H9 (cell line): ENCODE data around the gene TMEM156. TPM values are rescaled to one million over a fixed set of nuclear protein-coding genes. Genes with fewer than 3 reads are reported as not detected.

Source experiments
- DNase-seq: peaks from one replicate; pipeline ENCODE4 v3.0.0-alpha.2; 2017
- H2AFZ ChIP-seq: one replicate; pipeline ENCODE4 v1.6.1; 2013; ENCODE audit warnings: mild to moderate bottlenecking, low read length, control low read depth, moderate library complexity
- H2AK5ac ChIP-seq: 2 replicates; pipeline ENCODE4 v1.6.1; 2013; ENCODE audit warnings: low read length, control low read depth, mixed read lengths; ENCODE audit not compliant: insufficient read length
- H2BK120ac ChIP-seq: one replicate; pipeline ENCODE4 v1.6.1; 2013; ENCODE audit warnings: low read depth, mild to moderate bottlenecking, low read length, control low read depth, inconsistent platforms; ENCODE audit not compliant: poor library complexity, severe bottlenecking
- H2BK12ac ChIP-seq: 2 replicates; pipeline ENCODE4 v1.6.1; 2013; ENCODE audit warnings: low read length, control low read depth, mixed read lengths, low read depth; ENCODE audit not compliant: insufficient read length
- H2BK15ac ChIP-seq: 2 replicates; pipeline ENCODE4 v1.6.1; 2013; ENCODE audit warnings: low read depth, low read length, control low read depth
- H2BK20ac ChIP-seq: one replicate; pipeline ENCODE4 v1.6.1; 2013; ENCODE audit warnings: low read depth, mild to moderate bottlenecking, low read length, control low read depth, inconsistent platforms; ENCODE audit not compliant: poor library complexity, severe bottlenecking
- H2BK5ac ChIP-seq: 2 replicates; pipeline ENCODE4 v1.6.1; 2013; ENCODE audit warnings: low read length, control low read depth, mixed read lengths; ENCODE audit not compliant: insufficient read length
- H3K14ac ChIP-seq: 2 replicates; pipeline ENCODE4 v1.6.1; 2013; ENCODE audit warnings: low read length, control low read depth; ENCODE audit not compliant: insufficient read depth
- H3K18ac ChIP-seq: 2 replicates; pipeline ENCODE4 v1.6.1; 2013; ENCODE audit warnings: low read depth, mild to moderate bottlenecking, mixed read lengths, low read length, control low read depth; ENCODE audit not compliant: insufficient read length
- H3K23ac ChIP-seq: 2 replicates; pipeline ENCODE4 v1.6.1; 2013; ENCODE audit warnings: low read length, control low read depth, mixed read lengths, low read depth; ENCODE audit not compliant: insufficient read length
- H3K23me2 ChIP-seq: 2 replicates; pipeline ENCODE4 v1.6.1; 2013; ENCODE audit warnings: low read depth, mild to moderate bottlenecking, mixed read lengths, low read length, control low read depth; ENCODE audit not compliant: insufficient read length, poor library complexity, severe bottlenecking
- H3K27ac ChIP-seq: 2 replicates; pipeline ENCODE4 v1.5.1; 2013; ENCODE audit warnings: low read length, control low read depth, mixed read lengths, low read depth; ENCODE audit not compliant: insufficient read length
- H3K27me3 ChIP-seq: 2 replicates; pipeline ENCODE4 v1.6.1; 2013; ENCODE audit warnings: low read length, control low read depth, inconsistent platforms; ENCODE audit not compliant: insufficient read depth
- H3K4ac ChIP-seq: 2 replicates; pipeline ENCODE4 v1.6.1; 2013; ENCODE audit warnings: low read depth, mild to moderate bottlenecking, control low read depth, inconsistent platforms, low read length, moderate library complexity
- H3K4me1 ChIP-seq: 2 replicates; pipeline ENCODE4 v1.6.1; 2013; ENCODE audit warnings: low read length, control low read depth, inconsistent platforms; ENCODE audit not compliant: insufficient read depth
- H3K4me2 ChIP-seq: 2 replicates; pipeline ENCODE4 v1.6.1; 2013; ENCODE audit warnings: low read length, control low read depth, mixed read lengths; ENCODE audit not compliant: insufficient read length, insufficient read depth
- H3K56ac ChIP-seq: 2 replicates; pipeline ENCODE4 v1.6.1; 2013; ENCODE audit warnings: low read depth, mild to moderate bottlenecking, mixed read lengths, low read length, control low read depth; ENCODE audit not compliant: insufficient read length
- H3K79me1 ChIP-seq: 2 replicates; pipeline ENCODE4 v1.6.1; 2013; ENCODE audit warnings: low read depth, mild to moderate bottlenecking, moderate library complexity, low read length, control low read depth, inconsistent platforms; ENCODE audit not compliant: insufficient read depth, poor library complexity, severe bottlenecking
- H3K79me2 ChIP-seq: 2 replicates; pipeline ENCODE4 v1.6.1; 2013; ENCODE audit warnings: low read length, control low read depth, inconsistent platforms; ENCODE audit not compliant: insufficient read depth
- H3K9ac ChIP-seq: 2 replicates; pipeline ENCODE4 v1.6.1; 2013; ENCODE audit warnings: low read length, control low read depth, mixed read lengths; ENCODE audit not compliant: insufficient read length; ENCODE audit errors: extremely low read depth
- H3K9me3 ChIP-seq: one replicate; pipeline ENCODE4 v1.6.1; 2013; ENCODE audit warnings: low read depth, low read length, inconsistent platforms; ENCODE audit not compliant: control insufficient read depth
- H3T11ph ChIP-seq: one replicate; pipeline ENCODE4 v1.6.1; 2013; ENCODE audit warnings: mild to moderate bottlenecking, low read length, control low read depth, inconsistent platforms
- H4K20me1 ChIP-seq: one replicate; pipeline ENCODE4 v1.6.1; 2013; ENCODE audit not compliant: control insufficient read depth, insufficient read length, insufficient read depth
- H4K5ac ChIP-seq: 2 replicates; pipeline ENCODE4 v1.6.1; 2013; ENCODE audit warnings: low read depth, mild to moderate bottlenecking, mixed read lengths, low read length, control low read depth; ENCODE audit not compliant: insufficient read length
- H4K8ac ChIP-seq: replicated peaks from 2 replicates; pipeline ENCODE4 v1.6.1; 2013; ENCODE audit warnings: low read length, control low read depth, mixed read lengths, low read depth; ENCODE audit not compliant: insufficient read length
- H4K91ac ChIP-seq: 2 replicates; pipeline ENCODE4 v1.6.1; 2013; ENCODE audit warnings: low read depth, mild to moderate bottlenecking, moderate library complexity, mixed read lengths, low read length, control low read depth; ENCODE audit not compliant: insufficient read length
- H3K27ac Mint-ChIP-seq, 3 experiments: 2 replicates in 2 of 3; 3 replicates in 1 of 3; pipeline ENCODE4 v1.8.0; 2020 to 2021; ENCODE audit warnings: mixed read lengths in 3 of 3, mild to moderate bottlenecking in 1 of 3, moderate library complexity in 1 of 3
- H3K27me3 Mint-ChIP-seq: 2 replicates; pipeline ENCODE4 v1.8.0; 2021; ENCODE audit warnings: low read depth, mild to moderate bottlenecking, moderate library complexity, mixed read lengths
- H3K36me3 Mint-ChIP-seq, 3 experiments: 2 replicates in 2 of 3; 3 replicates in 1 of 3; pipeline ENCODE4 v1.8.0; 2020 to 2021; ENCODE audit warnings: low read depth in 3 of 3, mixed read lengths in 3 of 3; ENCODE audit not compliant: insufficient read depth in 1 of 3
- H3K4me1 Mint-ChIP-seq, 2 experiments: 2 replicates each; pipeline ENCODE4 v1.8.0; 2020; ENCODE audit warnings: mixed read lengths in 2 of 2
- H3K4me3 Mint-ChIP-seq, 2 experiments: 2 replicates in 1 of 2; 3 replicates in 1 of 2; pipeline ENCODE4 v1.8.0; 2020 to 2021; ENCODE audit warnings: mild to moderate bottlenecking in 2 of 2, mixed read lengths in 2 of 2, moderate library complexity in 1 of 2
- H3K9me3 Mint-ChIP-seq, 2 experiments: 2 replicates in 1 of 2; 3 replicates in 1 of 2; pipeline ENCODE4 v1.8.0; 2020; ENCODE audit warnings: mild to moderate bottlenecking in 2 of 2, mixed read lengths in 2 of 2, moderate library complexity in 1 of 2
- WGBS: extraction: QIAGEN DNeasy Blood & Tissue Kit; methylation state at CpG from one replicate; pipeline ENCODE4 v1.1.7; 2013; ENCODE audit warnings: missing lambda C conversion rate, low lambda C conversion rate, mixed read lengths; ENCODE audit not compliant: insufficient read length; ENCODE audit errors: extremely low coverage; 5-methylcytosine and 5-hydroxymethylcytosine counted together
- total RNA-seq: library from RNA; stranded (reverse); gene quantifications from 2 replicates; pipeline ENCODE4 v1.2.1, GENCODE V29; 2021
- TF ChIP-seq, protein P1 (sequence below): fragments of 200-600 bp; sonication (generic); conservative IDR thresholded peaks from 3 replicates; pipeline ENCODE4 v1.8.0; 2021; ENCODE audit warnings: antibody characterized with exemption, mild to moderate bottlenecking

Gene TMEM156
- total RNA-seq, 1 experiment from 2014 or later, result not detected

GRCh38 chr4:38930204-38930603 lies 102.0 kb downstream of the TMEM156 start:
- no peak overlapping the region for H3K4me2 ChIP-seq
- no peak overlapping the region for H2BK5ac ChIP-seq
- H4K20me1 ChIP-seq, result no peaks in the 10 kb centered on the region
- no peak overlapping the region for H3K14ac ChIP-seq
- H3K4me1 ChIP-seq, result no peaks in the 10 kb centered on the region
- no peaks in the 10 kb centered on the region for H3K79me1 ChIP-seq
- no peak overlapping the region for H3K56ac ChIP-seq
- no peak overlapping the region for H3K23ac ChIP-seq
- no peak overlapping the region for H4K91ac ChIP-seq
- no peaks in the 10 kb centered on the region for H3K27me3 Mint-ChIP-seq
- H3K4me3 Mint-ChIP-seq, result no peak overlapping the region
- H3K27me3 ChIP-seq, result no peaks in the 10 kb centered on the region
- no peaks in the 10 kb centered on the region for H3K9me3 ChIP-seq
- H3K9me3 Mint-ChIP-seq, result no peaks in the 10 kb centered on the region
- 0 out of 4 replicates have a peak, but pooled peaks cover 0 to 2% of the 10 kb centered on the region in 2 experiments for H3K4me1 Mint-ChIP-seq
- peaks cover 0 to 11% (median 8%) of the 10 kb centered on the region in 3 experiments; a peak in 2 of 7 replicates for H3K36me3 Mint-ChIP-seq
- H2BK15ac ChIP-seq, result no peak overlapping the region
- no peak overlapping the region for H3K4ac ChIP-seq
- no peak for DNase-seq
- peak overlapping the region in 1 of 3 experiments; percentile 58; a peak in 1 of 7 replicates for H3K27ac Mint-ChIP-seq
- H3T11ph ChIP-seq, result no peak overlapping the region
- TF ChIP-seq, protein P1, sequence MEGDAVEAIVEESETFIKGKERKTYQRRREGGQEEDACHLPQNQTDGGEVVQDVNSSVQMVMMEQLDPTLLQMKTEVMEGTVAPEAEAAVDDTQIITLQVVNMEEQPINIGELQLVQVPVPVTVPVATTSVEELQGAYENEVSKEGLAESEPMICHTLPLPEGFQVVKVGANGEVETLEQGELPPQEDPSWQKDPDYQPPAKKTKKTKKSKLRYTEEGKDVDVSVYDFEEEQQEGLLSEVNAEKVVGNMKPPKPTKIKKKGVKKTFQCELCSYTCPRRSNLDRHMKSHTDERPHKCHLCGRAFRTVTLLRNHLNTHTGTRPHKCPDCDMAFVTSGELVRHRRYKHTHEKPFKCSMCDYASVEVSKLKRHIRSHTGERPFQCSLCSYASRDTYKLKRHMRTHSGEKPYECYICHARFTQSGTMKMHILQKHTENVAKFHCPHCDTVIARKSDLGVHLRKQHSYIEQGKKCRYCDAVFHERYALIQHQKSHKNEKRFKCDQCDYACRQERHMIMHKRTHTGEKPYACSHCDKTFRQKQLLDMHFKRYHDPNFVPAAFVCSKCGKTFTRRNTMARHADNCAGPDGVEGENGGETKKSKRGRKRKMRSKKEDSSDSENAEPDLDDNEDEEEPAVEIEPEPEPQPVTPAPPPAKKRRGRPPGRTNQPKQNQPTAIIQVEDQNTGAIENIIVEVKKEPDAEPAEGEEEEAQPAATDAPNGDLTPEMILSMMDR, result no peak
- H2BK20ac ChIP-seq, result no peak overlapping the region
- no peaks in the 10 kb centered on the region for H3K23me2 ChIP-seq
- H4K5ac ChIP-seq, result no peak overlapping the region
- H4K8ac ChIP-seq, result no peak overlapping the region
- no peak overlapping the region for H3K27ac ChIP-seq
- H3K18ac ChIP-seq, result no peak overlapping the region
- WGBS, result no CpG with 5 or more reads among the region's 1 CpG
- no peak overlapping the region for H2BK12ac ChIP-seq
- H2AK5ac ChIP-seq, result no peak overlapping the region
- no peak overlapping the region for H2AFZ ChIP-seq
- H2BK120ac ChIP-seq, result no peak overlapping the region
- no peaks in the 10 kb centered on the region for H3K79me2 ChIP-seq
- no peak overlapping the region for H3K9ac ChIP-seq
